Hippocampal formation (tissue), 2 donors: ENCODE measurements around the gene DLX1.
"Not testable (repeated sequence)": the region's sequence is repeated elsewhere in the genome, so short reads cannot be mapped to it uniquely, and the experiment has no call there.

Source experiments
- DNase-seq, 2 donors: peaks; one replicate each; lab custom pipeline; 2025; lab: John Stamatoyannopoulos, UW

Gene DLX1

GRCh38 chr2:172114579-172114978 lies 29.3 kb downstream of the DLX1 start:
- no peak for DNase-seq

GRCh38 chr2:172116107-172116506 lies 30.8 kb downstream of the DLX1 start:
- no peak for DNase-seq

GRCh38 chr2:172119089-172119488 lies 33.8 kb downstream of the DLX1 start:
- no peak for DNase-seq

- no peak for DNase-seq
These were observed 34.8 kb downstream of the DLX1 start for GRCh38 chr2:172120118-172120517.

- no peak for DNase-seq
These were observed 43.2 kb downstream of the DLX1 start for GRCh38 chr2:172128484-172128883.

- no peak for DNase-seq
These were observed 44.1 kb downstream of the DLX1 start for GRCh38 chr2:172129404-172129803.

- DNase-seq, result no peak
These were observed 46.6 kb downstream of the DLX1 start for GRCh38 chr2:172131713-172132555.

- no peak for DNase-seq
These were observed 49.0 kb downstream of the DLX1 start for GRCh38 chr2:172134270-172134669.

GRCh38 chr2:172135446-172135845 lies 50.1 kb downstream of the DLX1 start:
- DNase-seq, result no peak

GRCh38 chr2:172137109-172137508 lies 51.8 kb downstream of the DLX1 start:
- DNase-seq, result no peak

- DNase-seq, result no peak
These were observed 52.6 kb downstream of the DLX1 start for GRCh38 chr2:172137943-172138342.

GRCh38 chr2:172138727-172139126 lies 53.4 kb downstream of the DLX1 start:
- DNase-seq, result not testable (repeated sequence)
